IPS-18c (cell line): ENCODE data around the gene KASH5.
"Not testable (repeated sequence)": the region's sequence is repeated elsewhere in the genome, so short reads cannot be mapped to it uniquely, and the experiment has no call there.

Source experiments
- H3K4me3 ChIP-seq: 2 replicates; pipeline ENCODE4 v1.7.0; 2013; ENCODE audit warnings: low read depth, mild to moderate bottlenecking, low read length, moderate library complexity; ENCODE audit not compliant: insufficient read depth
- H3K9me3 ChIP-seq: one replicate; pipeline ENCODE4 v1.6.1; 2013; ENCODE audit warnings: mild to moderate bottlenecking, low read length, moderate library complexity; ENCODE audit not compliant: control insufficient read depth, insufficient read depth

KASH5 gene

GRCh38 chr19:49455773-49456172, 67.7 kb downstream of the KASH5 start:
- H3K9me3 ChIP-seq: no peaks in the 10 kb centered on the region
- H3K4me3 ChIP-seq: no peak overlapping the region

- no peak overlapping the region for H3K4me3 ChIP-seq
- H3K9me3 ChIP-seq: no peaks in the 10 kb centered on the region
These were observed 68.3 kb downstream of the KASH5 start for GRCh38 chr19:49456326-49456725.

- H3K4me3 ChIP-seq: no peak overlapping the region
- no peaks in the 10 kb centered on the region for H3K9me3 ChIP-seq
These were observed 70.5 kb downstream of the KASH5 start for GRCh38 chr19:49458567-49458903.

- Histone ChIP-seq H3K4me3 (no peak overlapping the region), H3K9me3 (no peaks in the 10 kb centered on the region)
These were observed 71.3 kb downstream of the KASH5 start for GRCh38 chr19:49459388-49459787.

GRCh38 chr19:49461130-49461529, 73.1 kb downstream of the KASH5 start:
- not testable (repeated sequence) for H3K4me3 ChIP-seq, H3K9me3 ChIP-seq

- Histone ChIP-seq H3K4me3 (no peak overlapping the region), H3K9me3 (no peaks in the 10 kb centered on the region)
These were observed 73.6 kb downstream of the KASH5 start for GRCh38 chr19:49461656-49462055.

- Histone ChIP-seq H3K9me3 (no peaks in the 10 kb centered on the region), H3K4me3 (no peak overlapping the region)
These were observed 74.4 kb downstream of the KASH5 start for GRCh38 chr19:49462492-49462891.

GRCh38 chr19:49463960-49464740, 76.1 kb downstream of the KASH5 start:
- Histone ChIP-seq H3K9me3 (no peaks in the 10 kb centered on the region), H3K4me3 (no peak overlapping the region)

GRCh38 chr19:49465371-49465770, 77.3 kb downstream of the KASH5 start:
- Histone ChIP-seq H3K4me3 (no peak overlapping the region), H3K9me3 (no peaks in the 10 kb centered on the region)
